H1 (cell line): Measurements from ENCODE around the gene SGCE. TPM values are rescaled to one million over a fixed set of nuclear protein-coding genes. Genes with fewer than 3 reads are reported as not detected.

Source experiments
- CREB1 ChIP-seq: IDR thresholded peaks from 2 replicates; pipeline ENCODE4 v1.6.1; 2012; ENCODE audit warnings: inconsistent platforms
- JUN ChIP-seq: IDR thresholded peaks from 2 replicates; pipeline ENCODE4 v1.6.1; 2011; ENCODE audit warnings: low read depth, mild to moderate bottlenecking, improper control_type of control experiment, low read length
- RFX5 ChIP-seq: IDR thresholded peaks from 2 replicates; pipeline ENCODE4 v1.6.1; 2011; ENCODE audit warnings: low read depth, low read length, improper control_type of control experiment, borderline replicate concordance
- polyA plus RNA-seq, 7 experiments: library from polyadenylated mRNA; depleted of rRNA in 3 of 7; stranded (reverse) in 5 of 7; unstranded in 2 of 7; fragments of >200 nt in 5 of 7; fragments of 200-250 nt in 2 of 7; gene quantifications; 1 replicate in 5 of 7; 2 replicates in 1 of 7; 4 replicates in 1 of 7; pipeline versions ENCODE4 v1.2.1 to v1.2.3, GENCODE V29; 2011 to 2013; ENCODE audit warnings: missing spikeins in 2 of 7, mixed read lengths in 2 of 7
- total RNA-seq: library from RNA; stranded (reverse); fragmentation: NEBNext Ultra II Directional; extraction: Animal tissue kit (Norgen Biotek cat#: 25700); gene quantifications from 2 replicates; pipeline ENCODE4 v1.2.1, GENCODE V29; 2021
- TF ChIP-seq, protein P1 (sequence below): IDR thresholded peaks from 2 replicates; pipeline ENCODE4 v1.6.1; 2011; ENCODE audit warnings: low read length, improper control_type of control experiment

Gene SGCE
- total and polyA plus RNA-seq, 2 of the 8 experiments (the other 6 are each of a cell fraction or from before 2014, with no cell fraction given), result 12.8 to 25.0 TPM

DNA sequence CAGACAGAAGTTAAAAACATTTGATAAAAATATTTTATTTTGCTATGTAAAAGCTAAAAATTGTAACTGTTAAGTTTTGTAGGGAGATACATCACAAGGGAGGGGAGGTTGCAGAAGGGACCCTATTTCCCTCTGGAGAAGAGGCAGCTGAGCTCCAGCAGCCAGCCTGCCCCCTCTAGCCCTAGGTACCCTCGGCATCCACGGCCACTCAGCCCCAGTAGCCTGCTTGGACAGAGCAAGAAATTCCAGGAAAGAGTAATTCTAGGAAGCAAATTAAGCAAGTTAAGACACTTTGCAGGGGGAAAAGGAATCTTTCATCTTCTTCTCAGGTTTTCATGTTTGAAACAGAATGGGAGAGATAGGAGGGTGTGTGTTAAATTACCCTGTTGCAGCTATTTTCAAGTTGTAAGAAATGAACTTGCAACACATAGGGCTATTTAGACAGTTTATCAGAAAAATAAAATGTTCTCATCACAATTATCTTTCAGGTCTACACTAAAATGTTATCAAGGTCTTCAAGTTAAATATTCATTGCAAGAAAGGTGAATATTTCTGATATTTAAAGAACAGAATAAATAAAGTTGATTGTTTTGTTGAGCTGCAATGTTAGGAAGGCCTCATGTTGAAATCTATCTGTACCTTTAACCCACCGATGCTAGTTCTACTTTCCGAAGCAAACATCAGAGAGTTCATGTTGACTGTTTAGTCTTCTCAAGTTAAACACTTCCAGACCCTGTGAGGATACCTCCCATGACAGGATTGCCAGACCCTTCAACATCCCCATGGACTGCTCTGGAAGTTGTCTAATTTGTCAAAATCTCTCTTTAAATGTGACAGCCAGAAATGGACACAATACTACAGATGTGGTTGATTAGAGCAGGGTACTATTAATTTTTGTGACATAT, 5.5 kb downstream of the SGCE start (continued):
- TF ChIP-seq CREB1 (no peak), RFX5 (no peak), JUN (no peak)
- TF ChIP-seq, protein P1, sequence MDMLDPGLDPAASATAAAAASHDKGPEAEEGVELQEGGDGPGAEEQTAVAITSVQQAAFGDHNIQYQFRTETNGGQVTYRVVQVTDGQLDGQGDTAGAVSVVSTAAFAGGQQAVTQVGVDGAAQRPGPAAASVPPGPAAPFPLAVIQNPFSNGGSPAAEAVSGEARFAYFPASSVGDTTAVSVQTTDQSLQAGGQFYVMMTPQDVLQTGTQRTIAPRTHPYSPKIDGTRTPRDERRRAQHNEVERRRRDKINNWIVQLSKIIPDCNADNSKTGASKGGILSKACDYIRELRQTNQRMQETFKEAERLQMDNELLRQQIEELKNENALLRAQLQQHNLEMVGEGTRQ, result no peak
